GM12891 (cell line): ENCODE measurements around the gene NKX2-4.

ENCODE experiments used
- POLR2A ChIP-seq: IDR thresholded peaks from 2 replicates; pipeline ENCODE4 v1.6.1; 2011; ENCODE audit warnings: low read depth, low read length, control low read depth
- POLR2AphosphoS5 ChIP-seq: IDR thresholded peaks from 2 replicates; pipeline ENCODE4 v1.6.1; 2011; ENCODE audit warnings: low read depth, low read length, control low read depth
- POU2F2 ChIP-seq: IDR thresholded peaks from 2 replicates; pipeline ENCODE4 v1.6.1; 2011; ENCODE audit warnings: low read depth, mild to moderate bottlenecking, control low read depth, low read length, moderate library complexity
- SPI1 ChIP-seq: IDR thresholded peaks from 2 replicates; pipeline ENCODE4 v1.6.1; 2011; ENCODE audit warnings: low read depth, low read length, control low read depth
- TAF1 ChIP-seq: IDR thresholded peaks from 2 replicates; pipeline ENCODE4 v1.6.1; 2011; ENCODE audit warnings: low read depth, low read length, control low read depth

- TF ChIP-seq TAF1 (no peak), POLR2A (no peak), POU2F2 (no peak), POLR2AphosphoS5 (no peak), SPI1 (no peak)
These were observed 24.4 kb upstream of the NKX2-4 start for GRCh38 chr20:21421601-21422236.
